Diencephalon (tissue), 1 donor: ENCODE results near the gene CLTB. TPM values are rescaled to one million over a fixed set of nuclear protein-coding genes. Genes with fewer than 3 reads are reported as not detected.

Source experiments
- small RNA-seq: library from RNA; depleted of rRNA; stranded (forward); fragments of <200 nt; gene quantifications from one replicate; pipeline ENCODE3, GENCODE V24; 2014
- total RNA-seq: library from RNA; depleted of rRNA; stranded (reverse); fragments of >200 nt; gene quantifications from one replicate; pipeline ENCODE4 v1.2.3, GENCODE V29; 2014

CLTB gene
- 80.7 TPM for total RNA-seq

GRCh38 chr5:176415952-176416924, at the start of gene CLTB:
Gene CLTB (minus strand): TSS chr5:176416539. CDS start chr5:176416363, 176 bp downstream.

GRCh38 chr5:176447978-176448608, 31.8 kb upstream of the CLTB start, which contains the start of gene FAF2:
Gene FAF2 (plus strand): TSS chr5:176448385. CDS start chr5:176448408, 23 bp downstream.

GRCh38 chr5:176388444-176389134, 27.8 kb downstream of the CLTB start, which contains the start of the genes HIGD2A and NOP16:
Gene HIGD2A (plus strand): TSS chr5:176388751. CDS start chr5:176388820, 69 bp downstream.
Gene NOP16 (minus strand): TSS chr5:176388598. CDS start chr5:176388539, 59 bp downstream.

GRCh38 chr5:176365351-176366231, 50.7 kb downstream of the CLTB start, which contains the start of gene ARL10:
Gene ARL10 (plus strand): TSS chr5:176365487. CDS start chr5:176365564, 77 bp downstream.

GRCh38 chr5:176361437-176362232, 54.7 kb downstream of the CLTB start, which contains the start of gene KIAA1191:
Gene KIAA1191 (minus strand): TSS chr5:176361764. CDS start chr5:176359508, 2,256 bp downstream.

Small RNAs within 50 kb of the gene (small RNA-seq; reads per million reads assigned to genes)
- gene AC010297.1: not detected
- 136 reads per million, percentile 97 among the genes with 10 or more reads in this experiment for gene MIR1271

Other genes starting within 250 kb of the CLTB start
- gene SIMC1, start 178.1 kb downstream of the CLTB start, total RNA-seq: 15.2 TPM
- gene KIAA1191, start 54.8 kb downstream of the CLTB start, total RNA-seq: 111 TPM
- gene ARL10, start 51.1 kb downstream of the CLTB start, total RNA-seq: 39.7 TPM
- gene NOP16, start 27.9 kb downstream of the CLTB start, total RNA-seq: 8.5 TPM
- 43.4 TPM for gene HIGD2A, start 27.8 kb downstream of the CLTB start, total RNA-seq
- 42.7 TPM for gene FAF2, start 31.8 kb upstream of the CLTB start, total RNA-seq
- 12.7 TPM for gene RNF44, start 120.9 kb upstream of the CLTB start, total RNA-seq
- 0.69 TPM for gene CDHR2, start 132.8 kb upstream of the CLTB start, total RNA-seq
- gene GPRIN1, start 193.6 kb upstream of the CLTB start, total RNA-seq: 67.8 TPM
- gene SNCB, start 214.0 kb upstream of the CLTB start, total RNA-seq: 31.8 TPM
- 0.46 TPM for gene EIF4E1B, start 214.1 kb upstream of the CLTB start, total RNA-seq
- gene TSPAN17, start 230.9 kb upstream of the CLTB start, total RNA-seq: 47.7 TPM